Thymus (tissue), 11 donors: ENCODE measurements around the gene AARS2. TPM values are rescaled to one million over a fixed set of nuclear protein-coding genes. Genes with fewer than 3 reads are reported as not detected.

Experiments
- DNase-seq, 9 donors: peaks; one replicate each; pipeline ENCODE4 v3.0.0-alpha.2; 2013; ENCODE audit warnings: low spot score in 9 of 9, low read depth in 6 of 9, missing footprints in 1 of 9
- H3K27ac ChIP-seq, 2 donors: one replicate each; pipeline ENCODE4 v1.5.1; 2013; ENCODE audit warnings: control low read depth in 1 of 2, low read depth in 1 of 2, low read length in 1 of 2, mild to moderate bottlenecking in 1 of 2, moderate library complexity in 1 of 2
- H3K27me3 ChIP-seq, 2 donors: one replicate each; pipeline ENCODE4 v1.5.1; 2013; ENCODE audit warnings: low read length in 1 of 2; ENCODE audit not compliant: control insufficient read depth in 2 of 2, insufficient read depth in 1 of 2
- H3K36me3 ChIP-seq, 2 donors: one replicate each; pipeline ENCODE4 v1.5.1; 2013; ENCODE audit warnings: low read length in 1 of 2, mild to moderate bottlenecking in 1 of 2, moderate library complexity in 1 of 2; ENCODE audit not compliant: control insufficient read depth in 2 of 2, insufficient read depth in 2 of 2
- H3K4me1 ChIP-seq, 2 donors: one replicate each; pipeline ENCODE4 v1.5.1; 2013; ENCODE audit warnings: low read length in 2 of 2; ENCODE audit not compliant: control insufficient read depth in 2 of 2, insufficient read depth in 2 of 2
- H3K4me3 ChIP-seq, 2 donors: one replicate each; pipeline ENCODE4 v1.5.1; 2013; ENCODE audit warnings: low read length in 2 of 2, control low read depth in 1 of 2, mild to moderate bottlenecking in 1 of 2
- H3K9me3 ChIP-seq, 2 donors: one replicate each; pipeline ENCODE4 v1.5.1; 2013; ENCODE audit warnings: low read length in 1 of 2, mild to moderate bottlenecking in 1 of 2; ENCODE audit not compliant: control insufficient read depth in 2 of 2, insufficient read depth in 1 of 2
- WGBS: extraction: QIAGEN DNeasy Blood & Tissue Kit; methylation state at CpG from one replicate; pipeline ENCODE4 v1.1.7; 2013; 5-methylcytosine and 5-hydroxymethylcytosine counted together
- polyA plus RNA-seq: library from polyadenylated mRNA; stranded (reverse); fragments of 200-250 nt; gene quantifications from one replicate; pipeline ENCODE4 v1.2.3, GENCODE V29; 2013
- total RNA-seq: library from RNA; stranded (reverse); fragments of 120-200 nt; gene quantifications from one replicate; pipeline ENCODE4 v1.2.4, GENCODE V29; 2013
- donor health status: healthy.

The AARS2 gene
- total and polyA plus RNA-seq, 2 donors = 5.6 to 9.8 TPM

- H3K27me3 ChIP-seq = no peaks in the 10 kb centered on the region
- H3K9me3 ChIP-seq = no peaks in the 10 kb centered on the region
- 95% methylated on average over 12 of the region's 12 CpGs for WGBS
- no peak overlapping the region for H3K4me3 ChIP-seq
- no peak for DNase-seq
- H3K27ac ChIP-seq = no peak overlapping the region
- peaks cover 7 to 30% of the 10 kb centered on the region in 2 donors for H3K4me1 ChIP-seq
- H3K36me3 ChIP-seq = peaks cover 57 to 73% of the 10 kb centered on the region in 2 donors
Observed at GRCh38 chr6:44254191-44255104, 58.7 kb downstream of the AARS2 start.

GRCh38 chr6:44253307-44254101 is 59.6 kb downstream of the AARS2 start:
- peaks cover 14 to 37% of the 10 kb centered on the region in 2 donors for H3K4me1 ChIP-seq
- peak in 1 of 9 donors; percentile 57 for DNase-seq
- no peak overlapping the region for H3K4me3 ChIP-seq
- H3K9me3 ChIP-seq = no peaks in the 10 kb centered on the region
- H3K36me3 ChIP-seq = peaks cover 61 to 74% of the 10 kb centered on the region in 2 donors
- 84% methylated on average over 10 of the region's 10 CpGs for WGBS
- H3K27me3 ChIP-seq = no peaks in the 10 kb centered on the region
- no peak overlapping the region for H3K27ac ChIP-seq

- Histone ChIP-seq H3K4me1 (peaks cover 16 to 39% of the 10 kb centered on the region in 2 donors), H3K36me3 (peaks cover 61 to 74% of the 10 kb centered on the region in 2 donors), H3K27me3 (no peaks in the 10 kb centered on the region), H3K27ac (no peak overlapping the region), H3K9me3 (no peaks in the 10 kb centered on the region), H3K4me3 (no peak overlapping the region)
- 96% methylated on average over 14 of the region's 14 CpGs for WGBS
- DNase-seq = no peak
Observed at GRCh38 chr6:44251576-44252524, 61.3 kb downstream of the AARS2 start.

GRCh38 chr6:44250718-44251123 is 62.4 kb downstream of the AARS2 start:
- 98% methylated on average over 3 of the region's 3 CpGs for WGBS
- no peak for DNase-seq
- Histone ChIP-seq H3K9me3 (no peaks in the 10 kb centered on the region), H3K27me3 (no peaks in the 10 kb centered on the region), H3K4me1 (peaks cover 14 to 32% of the 10 kb centered on the region in 2 donors), H3K4me3 (no peak overlapping the region), H3K36me3 (peaks cover 61 to 74% of the 10 kb centered on the region in 2 donors), H3K27ac (no peak overlapping the region)

- peaks cover 16 to 31% of the 10 kb centered on the region in 2 donors for H3K4me1 ChIP-seq
- peaks cover 59 to 71% of the 10 kb centered on the region in 2 donors for H3K36me3 ChIP-seq
- DNase-seq = no peak
- no peak overlapping the region for H3K4me3 ChIP-seq
- no peaks in the 10 kb centered on the region for H3K27me3 ChIP-seq
- H3K9me3 ChIP-seq = no peaks in the 10 kb centered on the region
- WGBS = 94% methylated on average over 6 of the region's 6 CpGs
- H3K27ac ChIP-seq = no peak overlapping the region
Observed at GRCh38 chr6:44250067-44250717, 63.0 kb downstream of the AARS2 start.

Other genes with a start within 250 kb of the AARS2 start
- 81.5 TPM for gene MRPL14, start 185.9 kb downstream of the AARS2 start, total RNA-seq
- 48.4 TPM for gene MRPL14, start 185.9 kb downstream of the AARS2 start, polyA plus RNA-seq
- gene TMEM63B, start 185.8 kb downstream of the AARS2 start, total RNA-seq = 7.5 TPM
- 11.7 TPM for gene TMEM63B, start 185.8 kb downstream of the AARS2 start, polyA plus RNA-seq
- gene CAPN11, start 154.5 kb downstream of the AARS2 start, total RNA-seq = 3.5 TPM
- gene CAPN11, start 154.5 kb downstream of the AARS2 start, polyA plus RNA-seq = 1.0 TPM
- 1.7 TPM for gene MYMX, start 96.4 kb downstream of the AARS2 start, total RNA-seq
- gene MYMX, start 96.4 kb downstream of the AARS2 start, polyA plus RNA-seq = 0.80 TPM
- 69.0 TPM for gene SLC29A1, start 89.8 kb downstream of the AARS2 start, total RNA-seq
- gene SLC29A1, start 89.8 kb downstream of the AARS2 start, polyA plus RNA-seq = 17.9 TPM
- gene HSP90AB1, start 66.2 kb downstream of the AARS2 start, total RNA-seq = 772 TPM
- gene HSP90AB1, start 66.2 kb downstream of the AARS2 start, polyA plus RNA-seq = 252 TPM
- gene SLC35B2, start 55.8 kb downstream of the AARS2 start, total RNA-seq = 19.1 TPM
- 18.8 TPM for gene SLC35B2, start 55.8 kb downstream of the AARS2 start, polyA plus RNA-seq
- 21.6 TPM for gene NFKBIE, start 47.8 kb downstream of the AARS2 start, total RNA-seq
- 16.4 TPM for gene NFKBIE, start 47.8 kb downstream of the AARS2 start, polyA plus RNA-seq
- 0.09 TPM for gene TMEM151B, start 42.9 kb downstream of the AARS2 start, total RNA-seq
- 0.50 TPM for gene TMEM151B, start 42.9 kb downstream of the AARS2 start, polyA plus RNA-seq
- 0.33 TPM for gene SPATS1, start 29.3 kb upstream of the AARS2 start, total RNA-seq
- 0.09 TPM for gene SPATS1, start 29.3 kb upstream of the AARS2 start, polyA plus RNA-seq
- gene CDC5L, start 74.4 kb upstream of the AARS2 start, total RNA-seq = 30.9 TPM
- 12.7 TPM for gene CDC5L, start 74.4 kb upstream of the AARS2 start, polyA plus RNA-seq